ENCODE data around the gene CTSA.
"Not testable (repeated sequence)": the region's sequence is repeated elsewhere in the genome, so short reads cannot be mapped to it uniquely, and the experiment has no call there.

Gene CTSA

DNA sequence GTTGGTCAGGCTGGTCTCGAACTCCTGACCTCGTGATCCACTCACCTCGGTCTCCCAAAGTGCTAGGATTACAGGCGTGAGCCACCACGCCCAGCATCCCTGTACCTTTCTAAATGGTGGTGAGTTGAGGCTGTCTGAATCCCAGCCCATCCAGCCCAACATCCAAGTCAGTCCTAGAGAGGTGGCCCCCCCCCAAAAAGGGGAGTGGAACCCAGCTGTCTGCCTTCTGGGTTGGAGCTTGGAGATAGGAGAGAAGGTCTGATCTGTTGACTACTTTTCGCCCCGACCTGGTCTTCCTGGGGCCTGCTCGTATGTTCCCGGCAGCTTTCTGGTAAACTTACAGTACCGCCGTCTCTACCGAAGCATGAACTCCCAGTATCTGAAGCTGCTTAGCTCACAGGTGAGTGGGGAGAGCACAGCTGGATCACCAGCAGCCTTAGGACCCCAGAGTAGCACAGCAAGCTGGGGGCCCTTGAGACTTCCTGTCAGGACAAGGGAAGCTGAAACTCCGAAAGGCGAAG lies 5.6 kb downstream of the CTSA start:
- DNase-seq (ENCODE audit: low read depth) = no peak

- DNase-seq (ENCODE audit: low read depth) = no peak
These were observed 6.2 kb downstream of the CTSA start for GRCh38 chr20:45897289-45897688.

DNA sequence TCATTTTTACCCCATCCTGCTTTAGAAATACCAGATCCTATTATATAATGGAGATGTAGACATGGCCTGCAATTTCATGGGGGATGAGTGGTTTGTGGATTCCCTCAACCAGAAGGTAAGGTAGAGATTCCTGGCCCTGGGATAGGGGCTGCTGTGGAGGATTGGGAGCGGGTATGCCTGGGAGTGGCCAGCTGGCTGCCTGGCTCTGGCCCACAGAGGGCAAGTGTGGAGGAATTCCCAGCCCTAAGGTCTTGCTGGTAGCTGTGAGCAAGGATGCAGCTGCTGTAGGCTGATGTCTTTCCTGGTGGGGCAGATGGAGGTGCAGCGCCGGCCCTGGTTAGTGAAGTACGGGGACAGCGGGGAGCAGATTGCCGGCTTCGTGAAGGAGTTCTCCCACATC lies 6.6 kb downstream of the CTSA start:
- DNase-seq (ENCODE audit: low read depth) = no peak

- DNase-seq (ENCODE audit: low read depth) = no peak
These were observed 7.2 kb downstream of the CTSA start for GRCh38 chr20:45898285-45898684.

DNA sequence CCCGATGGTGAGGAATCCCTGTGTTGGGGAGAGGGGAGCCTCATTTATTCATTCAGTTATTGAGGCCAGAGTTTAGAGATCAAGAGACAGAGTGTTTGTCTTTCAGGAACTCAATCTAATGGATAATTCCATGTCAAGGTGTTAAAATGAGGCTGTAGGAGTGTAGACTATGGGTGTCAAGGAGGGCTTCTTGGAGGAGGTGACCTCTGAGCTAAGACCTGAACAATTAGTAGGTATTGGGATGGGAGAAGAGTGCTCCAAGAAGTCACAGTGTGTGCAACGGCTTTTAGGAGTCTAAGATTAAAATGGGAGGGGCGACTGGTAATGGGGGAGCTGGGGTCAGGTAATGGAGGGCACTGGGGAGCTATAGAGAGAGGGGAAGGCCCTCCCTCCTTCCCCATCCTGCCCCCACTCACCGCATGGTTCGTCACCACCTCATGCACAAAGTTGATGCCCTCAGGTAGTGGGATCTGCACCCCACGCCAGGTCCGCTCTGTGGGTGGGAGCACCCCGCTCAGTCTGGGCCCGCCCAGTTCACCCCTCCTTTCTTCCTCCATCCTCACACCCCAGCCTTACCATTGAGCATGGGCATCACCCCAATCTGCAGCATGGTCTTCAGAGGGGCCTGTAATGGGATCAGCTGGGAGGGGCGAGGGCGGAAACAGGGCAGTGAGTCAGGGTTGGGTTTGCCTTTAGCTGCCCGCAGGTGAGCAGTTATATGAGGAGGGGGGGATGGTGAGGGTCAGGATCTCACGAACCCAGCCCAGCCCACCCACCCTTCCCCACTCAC lies 8.1 kb downstream of the CTSA start:
- DNase-seq (ENCODE audit: low read depth) = no peak

DNA sequence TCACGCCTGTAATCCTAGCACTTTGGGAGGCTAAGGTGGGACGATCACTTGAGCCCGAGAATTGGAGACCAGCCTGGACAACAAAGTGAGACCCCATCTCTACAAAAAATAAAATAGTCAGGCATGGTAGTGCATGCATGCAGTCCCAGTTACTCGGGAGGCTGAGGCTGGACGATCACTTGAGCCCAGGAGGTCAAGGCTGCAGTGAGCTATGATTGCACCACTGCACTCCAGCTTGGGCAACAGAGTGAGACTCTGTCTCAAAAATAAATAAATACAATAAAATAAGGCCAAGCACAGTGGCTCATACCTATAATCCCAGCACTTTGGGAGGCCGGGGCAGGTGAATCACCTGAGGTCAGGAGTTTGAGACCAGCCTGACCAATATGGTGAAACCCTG lies 10.2 kb downstream of the CTSA start:
- not testable (repeated sequence) for DNase-seq (ENCODE audit: low read depth)

GRCh38 chr20:45902199-45902701 lies 11.1 kb downstream of the CTSA start:
- DNase-seq (ENCODE audit: low read depth) = no peak

GRCh38 chr20:45904583-45905504 lies 13.7 kb downstream of the CTSA start:
- DNase-seq (ENCODE audit: low read depth) = peak; percentile 44

DNA sequence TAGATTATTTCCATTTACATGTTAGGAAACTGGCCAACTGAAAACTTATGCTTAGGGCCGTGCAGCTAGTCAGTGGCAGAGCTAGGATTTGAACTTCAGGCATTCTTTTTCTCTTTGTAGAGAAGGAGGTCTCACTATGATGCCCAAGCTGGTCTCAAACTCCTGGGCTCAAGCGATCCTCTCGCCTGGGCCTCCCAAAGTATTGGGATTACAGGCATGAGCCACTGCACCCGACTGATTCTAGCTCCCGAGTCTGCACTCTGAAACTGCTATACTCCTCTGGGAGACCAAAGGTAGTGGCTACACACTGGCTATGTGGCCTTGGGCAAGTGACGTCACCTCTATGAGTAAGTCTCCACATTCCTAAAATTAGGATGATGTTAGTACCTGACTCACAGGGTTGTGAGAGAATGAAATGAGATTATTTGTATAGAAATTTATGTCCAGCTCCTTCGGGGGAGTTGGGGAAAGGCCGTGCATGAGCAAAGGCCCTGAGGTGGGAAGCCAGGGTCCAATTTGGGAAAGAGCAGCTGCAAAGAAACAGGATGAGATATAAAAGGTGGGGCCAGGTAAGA lies 14.5 kb downstream of the CTSA start:
- DNase-seq (ENCODE audit: low read depth) = peak; percentile 100

GRCh38 chr20:45907219-45907948 lies 16.2 kb downstream of the CTSA start:
- DNase-seq (ENCODE audit: low read depth) = no peak

DNA sequence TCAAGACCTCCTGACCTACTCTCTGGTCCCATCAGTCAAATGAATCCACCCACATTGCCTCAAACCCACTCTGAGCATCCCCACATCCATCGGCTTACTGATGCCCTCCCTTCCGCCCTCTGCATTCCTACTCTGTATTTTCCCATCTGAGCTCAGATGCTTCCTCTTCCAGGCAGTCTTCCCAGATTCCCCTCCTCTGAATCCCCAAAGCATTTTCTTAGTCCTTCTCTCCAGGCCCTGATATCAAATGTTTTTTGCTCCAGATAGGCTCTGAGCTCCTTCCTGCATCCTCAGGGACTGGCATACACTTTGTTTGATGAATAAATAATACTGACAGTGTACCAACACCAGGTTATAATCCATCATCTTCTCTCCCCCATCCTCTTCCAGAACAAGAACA lies 16.9 kb downstream of the CTSA start:
- DNase-seq (ENCODE audit: low read depth) = no peak

DNA sequence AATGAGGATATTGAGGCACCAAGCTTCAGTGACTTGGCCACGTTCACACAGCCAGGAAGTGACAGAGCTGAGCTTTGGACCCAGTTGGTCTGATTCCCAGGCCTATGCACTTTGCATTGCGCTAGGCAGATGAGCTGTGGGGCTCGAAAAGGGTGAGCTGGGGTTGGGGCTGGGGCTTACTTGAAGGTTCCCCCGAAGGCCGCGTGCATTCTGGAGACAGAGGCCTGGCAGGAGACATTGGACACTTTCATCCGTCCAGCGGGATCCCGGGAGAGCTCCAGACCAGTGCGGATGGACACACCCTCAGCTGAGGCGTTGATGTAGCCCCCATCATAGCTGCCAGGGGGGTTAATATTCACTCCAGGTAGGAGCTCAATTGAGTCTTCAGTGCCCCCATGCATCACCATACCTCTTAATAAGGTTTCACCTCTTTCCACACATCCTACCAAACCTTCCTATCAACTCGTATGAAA lies 18.2 kb downstream of the CTSA start:
- DNase-seq (ENCODE audit: low read depth) = no peak

- DNase-seq (ENCODE audit: low read depth) = no peak
These were observed 18.9 kb downstream of the CTSA start for GRCh38 chr20:45909817-45910669.

- DNase-seq (ENCODE audit: low read depth) = peak; percentile 100
These were observed 19.7 kb downstream of the CTSA start for GRCh38 chr20:45910670-45911485.

DNA sequence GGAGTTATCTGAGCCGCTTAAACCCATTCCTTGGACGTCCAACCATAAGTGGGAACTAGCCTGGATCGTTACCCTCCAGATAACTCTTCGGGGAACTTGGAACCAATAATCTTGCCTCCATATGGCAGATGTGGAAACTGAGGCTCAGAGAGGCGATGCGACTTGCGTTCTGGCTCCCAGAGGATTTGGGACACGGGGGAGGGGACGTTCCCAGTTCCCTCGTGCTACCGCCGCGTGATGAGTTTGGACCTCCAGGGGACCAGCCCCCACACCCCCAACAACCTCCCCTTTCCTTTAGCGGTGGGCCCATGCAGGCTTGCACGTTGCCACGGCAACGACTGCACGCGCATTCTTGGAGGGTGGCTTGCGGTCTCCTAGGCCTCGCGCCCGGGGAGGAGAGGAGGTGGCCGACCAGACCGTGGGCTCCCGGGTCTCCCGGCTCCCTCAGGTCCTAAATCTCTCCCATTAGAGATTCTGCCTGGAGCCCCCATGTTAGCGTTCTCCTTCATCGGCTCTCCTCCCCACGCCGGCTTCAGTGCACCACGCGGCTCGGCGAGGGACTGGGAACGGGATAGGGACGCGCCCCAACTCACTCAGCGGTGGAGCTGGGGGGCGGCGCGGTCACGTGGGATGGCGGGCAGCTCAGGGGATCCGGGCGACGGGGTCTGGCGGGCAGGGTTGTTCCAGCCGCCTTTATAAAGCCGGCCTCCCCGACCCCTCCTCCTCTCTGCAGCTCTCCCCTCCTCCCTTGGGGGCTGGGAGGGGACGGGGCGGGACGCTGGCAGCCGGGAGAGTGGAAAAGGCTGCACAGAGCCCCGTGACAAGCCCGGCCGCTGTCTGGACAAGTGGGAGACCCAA lies 20.6 kb downstream of the CTSA start, which contains the start of gene PLTP:
Gene PLTP, minus strand, starts transcription at position 670 of the 858 bp plus-strand sequence. CDS start 703 bp downstream, outside the sequence.
- peak; percentile 63 for DNase-seq (ENCODE audit: low read depth)

GRCh38 chr20:45912344-45912682 lies 21.2 kb downstream of the CTSA start:
- no peak for DNase-seq (ENCODE audit: low read depth)

GRCh38 chr20:45913116-45913515 lies 22.0 kb downstream of the CTSA start:
- DNase-seq (ENCODE audit: low read depth) = peak; percentile 54

DNA sequence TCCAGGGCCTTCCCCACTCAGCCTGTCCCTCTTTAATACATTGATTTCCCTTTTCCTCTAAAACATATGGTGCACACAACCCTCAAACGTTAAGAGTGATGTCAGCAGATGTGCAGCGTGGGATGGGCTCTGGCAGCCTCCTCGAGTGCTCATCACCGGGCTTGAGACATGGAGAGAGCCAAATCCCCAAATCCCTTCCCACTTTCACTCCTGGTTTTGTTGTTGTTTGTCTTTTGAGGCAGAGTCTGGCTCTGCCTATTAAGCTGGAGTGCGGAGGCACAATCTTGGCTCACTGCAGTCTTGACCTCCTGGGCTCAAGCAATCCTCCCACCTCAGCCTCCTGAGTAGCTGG lies 26.6 kb downstream of the CTSA start:
- no peak for DNase-seq (ENCODE audit: low read depth)
